ENCODE results near the gene APPL1. TPM values are rescaled to one million over a fixed set of nuclear protein-coding genes. Genes with fewer than 3 reads are reported as not detected.

The APPL1 gene
- total and polyA plus RNA-seq, 2 experiments from 2014 or later, result 49.0 to 125 TPM

DNA sequence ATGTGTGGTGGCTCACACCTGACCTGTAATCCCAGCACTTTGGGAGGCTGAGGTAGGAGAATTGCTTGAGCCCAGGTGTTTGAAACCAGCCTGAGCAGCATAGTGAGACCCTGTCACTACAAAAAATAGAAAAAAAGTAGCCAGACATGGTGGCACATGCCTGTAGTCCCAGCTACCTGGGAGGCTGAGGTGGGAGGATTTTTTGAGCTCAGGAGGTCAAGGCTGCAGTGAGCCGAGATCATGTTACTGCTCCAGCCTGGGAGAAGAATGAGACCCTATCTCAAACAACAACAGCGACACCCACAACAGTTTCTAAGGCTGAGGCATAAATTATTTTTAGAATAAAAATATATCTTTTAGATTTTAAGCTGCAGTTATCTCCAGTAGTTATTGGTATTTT, 6.3 kb downstream of the APPL1 start:
- no peak overlapping the region for H3K4me3 Mint-ChIP-seq
- peaks cover 8% of the 10 kb centered on the region for H3K36me3 Mint-ChIP-seq (ENCODE audit: low read depth)
- peaks cover 6% of the 10 kb centered on the region for H3K27me3 ChIP-seq (ENCODE audit: insufficient read depth)
- no peak overlapping the region for H3K27ac Mint-ChIP-seq
- ATAC-seq (no peak), DNase-seq (ENCODE audit: low spot score) (no peak)
- H2AFZ ChIP-seq, result no peak overlapping the region
- H3K79me2 ChIP-seq (replicated peaks; ENCODE audit: insufficient read depth), result peaks cover 56% of the 10 kb centered on the region
- no peaks in the 10 kb centered on the region for H3K36me3 ChIP-seq (ENCODE audit: insufficient read depth)
- H3K4me1 Mint-ChIP-seq, result peaks cover 5% of the 10 kb centered on the region; the same call in 2 of the 3 replicates
- H3F3A ChIP-seq (replicated peaks; ENCODE audit: low read depth), result no peaks in the 10 kb centered on the region
- no peak overlapping the region for H3K27ac ChIP-seq (ENCODE audit: low read depth)
- TF ChIP-seq, protein P1, sequence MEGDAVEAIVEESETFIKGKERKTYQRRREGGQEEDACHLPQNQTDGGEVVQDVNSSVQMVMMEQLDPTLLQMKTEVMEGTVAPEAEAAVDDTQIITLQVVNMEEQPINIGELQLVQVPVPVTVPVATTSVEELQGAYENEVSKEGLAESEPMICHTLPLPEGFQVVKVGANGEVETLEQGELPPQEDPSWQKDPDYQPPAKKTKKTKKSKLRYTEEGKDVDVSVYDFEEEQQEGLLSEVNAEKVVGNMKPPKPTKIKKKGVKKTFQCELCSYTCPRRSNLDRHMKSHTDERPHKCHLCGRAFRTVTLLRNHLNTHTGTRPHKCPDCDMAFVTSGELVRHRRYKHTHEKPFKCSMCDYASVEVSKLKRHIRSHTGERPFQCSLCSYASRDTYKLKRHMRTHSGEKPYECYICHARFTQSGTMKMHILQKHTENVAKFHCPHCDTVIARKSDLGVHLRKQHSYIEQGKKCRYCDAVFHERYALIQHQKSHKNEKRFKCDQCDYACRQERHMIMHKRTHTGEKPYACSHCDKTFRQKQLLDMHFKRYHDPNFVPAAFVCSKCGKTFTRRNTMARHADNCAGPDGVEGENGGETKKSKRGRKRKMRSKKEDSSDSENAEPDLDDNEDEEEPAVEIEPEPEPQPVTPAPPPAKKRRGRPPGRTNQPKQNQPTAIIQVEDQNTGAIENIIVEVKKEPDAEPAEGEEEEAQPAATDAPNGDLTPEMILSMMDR (conservative IDR thresholded peaks at IDR 0.05; ENCODE audit: low read depth in 2 of 2), result no peak
- no peak for TF ChIP-seq POLR2AphosphoS5 (IDR thresholded peaks at IDR 0.05; ENCODE audit: low read depth)
- TF ChIP-seq EZH2phosphoT487 (IDR thresholded peaks at IDR 0.05; ENCODE audit: unreplicated experiment), result no peak
- TF ChIP-seq CREB1 (CRISPR knock-in tag; IDR thresholded peaks at IDR 0.05; ENCODE audit: low read depth), result no peak
- TF ChIP-seq, protein P2, sequence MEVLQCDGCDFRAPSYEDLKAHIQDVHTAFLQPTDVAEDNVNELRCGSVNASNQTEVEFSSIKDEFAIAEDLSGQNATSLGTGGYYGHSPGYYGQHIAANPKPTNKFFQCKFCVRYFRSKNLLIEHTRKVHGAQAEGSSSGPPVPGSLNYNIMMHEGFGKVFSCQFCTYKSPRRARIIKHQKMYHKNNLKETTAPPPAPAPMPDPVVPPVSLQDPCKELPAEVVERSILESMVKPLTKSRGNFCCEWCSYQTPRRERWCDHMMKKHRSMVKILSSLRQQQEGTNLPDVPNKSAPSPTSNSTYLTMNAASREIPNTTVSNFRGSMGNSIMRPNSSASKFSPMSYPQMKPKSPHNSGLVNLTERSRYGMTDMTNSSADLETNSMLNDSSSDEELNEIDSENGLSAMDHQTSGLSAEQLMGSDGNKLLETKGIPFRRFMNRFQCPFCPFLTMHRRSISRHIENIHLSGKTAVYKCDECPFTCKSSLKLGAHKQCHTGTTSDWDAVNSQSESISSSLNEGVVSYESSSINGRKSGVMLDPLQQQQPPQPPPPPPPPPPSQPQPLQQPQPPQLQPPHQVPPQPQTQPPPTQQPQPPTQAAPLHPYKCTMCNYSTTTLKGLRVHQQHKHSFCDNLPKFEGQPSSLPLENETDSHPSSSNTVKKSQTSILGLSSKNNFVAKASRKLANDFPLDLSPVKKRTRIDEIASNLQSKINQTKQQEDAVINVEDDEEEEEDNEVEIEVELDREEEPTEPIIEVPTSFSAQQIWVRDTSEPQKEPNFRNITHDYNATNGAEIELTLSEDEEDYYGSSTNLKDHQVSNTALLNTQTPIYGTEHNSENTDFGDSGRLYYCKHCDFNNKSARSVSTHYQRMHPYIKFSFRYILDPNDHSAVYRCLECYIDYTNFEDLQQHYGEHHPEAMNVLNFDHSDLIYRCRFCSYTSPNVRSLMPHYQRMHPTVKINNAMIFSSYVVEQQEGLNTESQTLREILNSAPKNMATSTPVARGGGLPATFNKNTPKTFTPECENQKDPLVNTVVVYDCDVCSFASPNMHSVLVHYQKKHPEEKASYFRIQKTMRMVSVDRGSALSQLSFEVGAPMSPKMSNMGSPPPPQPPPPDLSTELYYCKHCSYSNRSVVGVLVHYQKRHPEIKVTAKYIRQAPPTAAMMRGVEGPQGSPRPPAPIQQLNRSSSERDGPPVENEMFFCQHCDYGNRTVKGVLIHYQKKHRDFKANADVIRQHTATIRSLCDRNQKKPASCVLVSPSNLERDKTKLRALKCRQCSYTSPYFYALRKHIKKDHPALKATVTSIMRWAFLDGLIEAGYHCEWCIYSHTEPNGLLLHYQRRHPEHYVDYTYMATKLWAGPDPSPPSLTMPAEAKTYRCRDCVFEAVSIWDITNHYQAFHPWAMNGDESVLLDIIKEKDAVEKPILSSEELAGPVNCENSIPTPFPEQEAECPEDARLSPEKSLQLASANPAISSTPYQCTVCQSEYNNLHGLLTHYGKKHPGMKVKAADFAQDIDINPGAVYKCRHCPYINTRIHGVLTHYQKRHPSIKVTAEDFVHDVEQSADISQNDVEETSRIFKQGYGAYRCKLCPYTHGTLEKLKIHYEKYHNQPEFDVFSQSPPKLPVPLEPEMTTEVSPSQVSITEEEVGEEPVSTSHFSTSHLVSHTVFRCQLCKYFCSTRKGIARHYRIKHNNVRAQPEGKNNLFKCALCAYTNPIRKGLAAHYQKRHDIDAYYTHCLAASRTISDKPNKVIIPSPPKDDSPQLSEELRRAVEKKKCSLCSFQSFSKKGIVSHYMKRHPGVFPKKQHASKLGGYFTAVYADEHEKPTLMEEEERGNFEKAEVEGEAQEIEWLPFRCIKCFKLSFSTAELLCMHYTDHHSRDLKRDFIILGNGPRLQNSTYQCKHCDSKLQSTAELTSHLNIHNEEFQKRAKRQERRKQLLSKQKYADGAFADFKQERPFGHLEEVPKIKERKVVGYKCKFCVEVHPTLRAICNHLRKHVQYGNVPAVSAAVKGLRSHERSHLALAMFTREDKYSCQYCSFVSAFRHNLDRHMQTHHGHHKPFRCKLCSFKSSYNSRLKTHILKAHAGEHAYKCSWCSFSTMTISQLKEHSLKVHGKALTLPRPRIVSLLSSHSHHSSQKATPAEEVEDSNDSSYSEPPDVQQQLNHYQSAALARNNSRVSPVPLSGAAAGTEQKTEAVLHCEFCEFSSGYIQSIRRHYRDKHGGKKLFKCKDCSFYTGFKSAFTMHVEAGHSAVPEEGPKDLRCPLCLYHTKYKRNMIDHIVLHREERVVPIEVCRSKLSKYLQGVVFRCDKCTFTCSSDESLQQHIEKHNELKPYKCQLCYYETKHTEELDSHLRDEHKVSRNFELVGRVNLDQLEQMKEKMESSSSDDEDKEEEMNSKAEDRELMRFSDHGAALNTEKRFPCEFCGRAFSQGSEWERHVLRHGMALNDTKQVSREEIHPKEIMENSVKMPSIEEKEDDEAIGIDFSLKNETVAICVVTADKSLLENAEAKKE (CRISPR knock-in tag; IDR thresholded peaks at IDR 0.05), result no peak
- no peak for TF ChIP-seq ZNF114 (CRISPR knock-in tag; IDR thresholded peaks at IDR 0.05)
- no peak overlapping the region for H3K4me3 ChIP-seq
- H3K4me1 ChIP-seq (ENCODE audit: insufficient read depth), result peaks cover under 1% of the 10 kb centered on the region; the same call in 1 of the 2 replicates
- H3K4me2 ChIP-seq, result no peak overlapping the region
- H4K20me1 ChIP-seq (replicated peaks; ENCODE audit: insufficient read depth), result peaks cover 5% of the 10 kb centered on the region; the same call in 1 of the 2 replicates
- H3K9me2 ChIP-seq (ENCODE audit: insufficient read depth), result no peaks in the 10 kb centered on the region
- no peaks in the 10 kb centered on the region for H3K9me3 Mint-ChIP-seq
- H3K27me3 Mint-ChIP-seq (ENCODE audit: insufficient read depth, low read depth, poor library complexity), result peaks cover 4% of the 10 kb centered on the region
